BLaER1 treated with 17β-estradiol and CSF1 and Interleukin-3, amounts not matched to agents 10 nM and 100 nM (cell line): ENCODE data around the gene DMC1.
"Not testable (repeated sequence)": the region's sequence is repeated elsewhere in the genome, so short reads cannot be mapped to it uniquely, and the experiment has no call there.

Experiments
- H3K27ac ChIP-seq, 11 experiments: shearing (Covaris generic); formaldehyde crosslinking; 2 replicates each; pipeline ENCODE4 v1.8.1; 2022
- H3K27me3 ChIP-seq, 11 experiments: shearing (Covaris generic); formaldehyde crosslinking; 2 replicates each; pipeline ENCODE4 v1.8.1; 2022
- H3K36me3 ChIP-seq, 11 experiments: shearing (Covaris generic); formaldehyde crosslinking; 2 replicates each; pipeline ENCODE4 v1.8.1; 2022
- H3K4me1 ChIP-seq, 10 experiments: shearing (Covaris generic); formaldehyde crosslinking; 2 replicates each; pipeline ENCODE4 v1.8.1; 2022
- H3K4me2 ChIP-seq, 11 experiments: shearing (Covaris generic); formaldehyde crosslinking; 2 replicates each; pipeline ENCODE4 v1.8.1; 2022
- H3K4me3 ChIP-seq, 10 experiments: shearing (Covaris generic); formaldehyde crosslinking; 2 replicates each; pipeline ENCODE4 v1.8.1; 2022
- H3K9ac ChIP-seq, 11 experiments: shearing (Covaris generic); formaldehyde crosslinking; 2 replicates each; pipeline ENCODE4 v1.8.1; 2022
- H3K9me3 ChIP-seq, 11 experiments: shearing (Covaris generic); formaldehyde crosslinking; replicated peaks in 1 of 11; 2 replicates each; pipeline ENCODE4 v1.8.1; 2022
- H4K20me1 ChIP-seq, 11 experiments: shearing (Covaris generic); formaldehyde crosslinking; 2 replicates each; pipeline ENCODE4 v1.8.1; 2022
- Cebpa-rat ChIP-seq, 11 experiments: shearing (Covaris generic); IDR thresholded peaks; 2 replicates each; pipeline ENCODE4 v1.8.1; 2022

The DMC1 gene

DNA sequence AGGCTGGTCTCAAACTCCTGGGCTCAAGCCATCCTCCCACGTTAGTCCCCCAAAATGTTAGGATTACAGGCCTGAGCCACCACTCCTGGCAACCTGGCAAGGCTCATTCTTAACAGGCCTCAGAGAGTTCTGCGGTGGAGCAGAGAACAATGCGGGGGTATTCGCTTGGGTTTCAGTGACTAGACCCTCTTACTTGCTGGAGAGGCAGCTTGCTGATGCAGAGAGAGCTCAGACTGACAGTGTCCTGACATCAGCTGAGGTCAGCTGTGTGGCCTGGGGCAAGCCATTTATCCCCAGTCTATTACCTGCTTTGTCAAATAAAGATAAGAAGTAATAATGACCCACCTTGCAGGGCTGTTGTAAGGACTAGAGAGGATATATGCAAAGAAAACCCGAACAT lies 40.3 kb upstream of the DMC1 start:
- no peaks in the 10 kb centered on the region for H3K9me3 ChIP-seq
- no peak overlapping the region for H3K4me2 ChIP-seq
- H3K9ac ChIP-seq: no peak overlapping the region
- H3K4me3 ChIP-seq: no peak overlapping the region
- H3K4me1 ChIP-seq: peaks cover 0 to 7% (median 0%) of the 10 kb centered on the region in 10 experiments; a peak in 2 of 20 replicates
- TF ChIP-seq Cebpa-rat (IDR thresholded peaks at IDR 0.05): no peak
- H3K27me3 ChIP-seq: no peaks in the 10 kb centered on the region
- H4K20me1 ChIP-seq: no peaks in the 10 kb centered on the region; a peak in 1 of 22 replicates
- no peaks in the 10 kb centered on the region for H3K36me3 ChIP-seq
- H3K27ac ChIP-seq: no peak overlapping the region

GRCh38 chr22:38608992-38609750 lies 39.2 kb upstream of the DMC1 start:
- Histone ChIP-seq H3K4me3 (no peak overlapping the region), H4K20me1 (no peaks in the 10 kb centered on the region; a peak in 1 of 22 replicates), H3K4me1 (peaks cover 0 to 7% (median 0%) of the 10 kb centered on the region in 10 experiments; a peak in 2 of 20 replicates), H3K9me3 (no peaks in the 10 kb centered on the region), H3K27ac (no peak overlapping the region), H3K9ac (no peak overlapping the region), H3K4me2 (no peak overlapping the region), H3K36me3 (no peaks in the 10 kb centered on the region), H3K27me3 (no peaks in the 10 kb centered on the region)
- no peak for TF ChIP-seq Cebpa-rat (IDR thresholded peaks at IDR 0.05)

GRCh38 chr22:38607680-38608079 lies 37.7 kb upstream of the DMC1 start:
- Histone ChIP-seq H3K27ac (no peak overlapping the region), H3K9me3 (no peaks in the 10 kb centered on the region), H3K4me2 (no peak overlapping the region), H3K36me3 (no peaks in the 10 kb centered on the region), H4K20me1 (no peaks in the 10 kb centered on the region), H3K4me1 (peaks cover 0 to 7% (median 0%) of the 10 kb centered on the region in 10 experiments; a peak in 2 of 20 replicates), H3K9ac (no peak overlapping the region), H3K4me3 (no peak overlapping the region), H3K27me3 (no peaks in the 10 kb centered on the region)
- TF ChIP-seq Cebpa-rat (IDR thresholded peaks at IDR 0.05): no peak

DNA sequence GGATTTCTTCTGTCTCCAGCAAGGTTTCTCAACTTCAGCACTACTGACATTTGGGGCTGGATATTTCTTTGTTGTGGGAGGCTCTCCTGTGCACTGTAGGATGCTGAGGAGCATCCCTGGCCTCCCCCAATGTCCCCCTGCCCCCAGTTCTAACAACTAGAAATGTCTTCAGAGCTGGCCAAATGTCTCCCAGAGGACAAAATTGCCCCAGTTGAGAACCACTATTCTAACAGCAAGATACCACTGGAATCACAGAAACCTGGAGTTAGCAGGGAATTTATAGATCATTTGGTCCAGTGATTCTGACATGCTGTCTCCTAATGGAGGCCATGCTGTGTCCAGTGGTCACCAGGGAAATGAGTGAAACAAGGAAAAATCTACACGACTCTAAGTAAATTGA lies 32.2 kb upstream of the DMC1 start:
- Histone ChIP-seq H3K9ac (no peak overlapping the region), H3K4me1 (peaks cover 0 to 7% (median 0%) of the 10 kb centered on the region in 10 experiments; a peak in 2 of 20 replicates), H3K4me2 (no peak overlapping the region), H3K36me3 (no peaks in the 10 kb centered on the region; a peak in 1 of 22 replicates), H3K4me3 (no peak overlapping the region), H4K20me1 (no peaks in the 10 kb centered on the region), H3K27ac (no peak overlapping the region), H3K9me3 (no peaks in the 10 kb centered on the region), H3K27me3 (no peaks in the 10 kb centered on the region)
- TF ChIP-seq Cebpa-rat (IDR thresholded peaks at IDR 0.05): no peak

DNA sequence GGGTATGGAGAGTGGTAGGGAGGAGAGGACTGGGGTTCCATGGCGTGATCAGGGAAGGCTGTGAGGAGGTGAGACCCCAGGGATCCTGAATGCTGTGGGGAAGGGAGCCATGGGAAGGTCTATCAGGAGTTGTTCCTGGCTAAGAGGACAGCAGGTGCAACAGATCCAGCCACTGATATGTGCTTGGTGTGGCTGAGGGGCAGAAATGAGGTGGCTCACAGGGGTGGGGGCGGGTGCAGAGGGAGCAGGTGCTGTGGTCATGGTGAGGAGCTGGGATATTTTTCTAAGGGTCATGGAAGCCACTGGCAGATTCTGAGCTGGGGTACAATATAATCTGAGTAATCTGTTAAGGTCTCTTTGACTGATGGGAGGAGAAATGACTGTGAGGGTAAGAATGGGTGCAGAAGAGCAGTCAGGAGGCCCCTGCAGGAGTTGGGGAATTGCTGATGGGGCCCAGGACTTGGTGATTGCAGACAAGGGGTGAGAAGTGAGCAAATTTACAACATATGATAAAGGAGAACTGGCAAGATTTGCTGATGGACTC lies 31.3 kb upstream of the DMC1 start:
- H3K9me3 ChIP-seq: no peaks in the 10 kb centered on the region
- H3K4me1 ChIP-seq: peaks cover 0 to 3% (median 0%) of the 10 kb centered on the region in 10 experiments; a peak in 2 of 20 replicates
- no peaks in the 10 kb centered on the region for H4K20me1 ChIP-seq
- no peaks in the 10 kb centered on the region; a peak in 1 of 22 replicates for H3K36me3 ChIP-seq
- H3K4me2 ChIP-seq: no peak overlapping the region
- H3K27ac ChIP-seq: no peak overlapping the region
- H3K27me3 ChIP-seq: no peaks in the 10 kb centered on the region
- H3K4me3 ChIP-seq: no peak overlapping the region
- TF ChIP-seq Cebpa-rat (IDR thresholded peaks at IDR 0.05): no peak
- H3K9ac ChIP-seq: no peak overlapping the region

DNA sequence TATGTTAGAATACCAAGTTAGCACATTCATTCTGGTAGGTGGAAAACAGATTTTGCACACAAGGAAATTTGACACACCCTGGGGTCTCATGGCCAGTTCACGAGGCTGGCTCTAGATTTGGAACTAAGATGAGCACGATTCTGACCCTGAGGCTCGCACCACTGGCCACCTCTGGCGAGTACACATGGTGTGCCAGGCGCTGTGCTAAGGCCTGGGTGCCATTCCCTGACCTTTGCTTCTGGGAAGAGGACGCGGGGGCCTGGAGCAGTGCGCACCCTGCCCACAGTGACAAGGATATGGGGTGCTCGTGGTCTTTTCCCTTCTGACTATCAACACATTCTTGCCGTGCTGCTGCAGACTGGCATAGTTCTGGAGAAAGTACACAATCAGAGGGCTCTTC lies 29.5 kb upstream of the DMC1 start:
- no peaks in the 10 kb centered on the region for H3K27me3 ChIP-seq
- no peaks in the 10 kb centered on the region; a peak in 1 of 22 replicates for H3K36me3 ChIP-seq
- H4K20me1 ChIP-seq: no peaks in the 10 kb centered on the region
- no peak for TF ChIP-seq Cebpa-rat (IDR thresholded peaks at IDR 0.05)
- no peak overlapping the region for H3K27ac ChIP-seq
- H3K4me3 ChIP-seq: no peak overlapping the region
- H3K9ac ChIP-seq: no peak overlapping the region
- no peaks in the 10 kb centered on the region for H3K9me3 ChIP-seq
- H3K4me1 ChIP-seq: no peaks in the 10 kb centered on the region
- H3K4me2 ChIP-seq: no peak overlapping the region

- not testable (repeated sequence) for H3K9ac ChIP-seq, H3K4me3 ChIP-seq, H3K27ac ChIP-seq, H3K27me3 ChIP-seq, H3K4me1 ChIP-seq, H4K20me1 ChIP-seq, H3K4me2 ChIP-seq
- Histone ChIP-seq H3K36me3 (peaks cover 0 to 17% (median 6%) of the 10 kb centered on the region in 11 experiments; a peak in 6 of 22 replicates), H3K9me3 (peaks cover 0 to 12% (median 6%) of the 10 kb centered on the region in 11 experiments; a peak in 7 of 22 replicates)
Observed at GRCh38 chr22:38582923-38583322, 12.9 kb upstream of the DMC1 start.

- Histone ChIP-seq H3K9ac (no peak overlapping the region), H3K9me3 (no peaks in the 10 kb centered on the region), H3K36me3 (no peaks in the 10 kb centered on the region), H3K4me3 (no peak overlapping the region), H3K4me1 (no peaks in the 10 kb centered on the region), H3K27ac (no peak overlapping the region), H3K4me2 (no peak overlapping the region), H3K27me3 (no peaks in the 10 kb centered on the region), H4K20me1 (no peaks in the 10 kb centered on the region)
- TF ChIP-seq Cebpa-rat (IDR thresholded peaks at IDR 0.05): no peak
Observed at GRCh38 chr22:38578505-38578904, 8.5 kb upstream of the DMC1 start.

- no peaks in the 10 kb centered on the region for H4K20me1 ChIP-seq
- peaks cover 11 to 24% (median 18%) of the 10 kb centered on the region in 10 experiments for H3K4me1 ChIP-seq
- no peaks in the 10 kb centered on the region for H3K36me3 ChIP-seq
- H3K4me3 ChIP-seq: no peak overlapping the region
- no peak overlapping the region for H3K9ac ChIP-seq
- TF ChIP-seq Cebpa-rat (IDR thresholded peaks at IDR 0.05): no peak
- no peak overlapping the region for H3K27ac ChIP-seq
- H3K4me2 ChIP-seq: peak overlapping the region in 1 of 11 experiments; percentile 87; a peak in 2 of 22 replicates
- peaks cover 0 to 30% (median 0%) of the 10 kb centered on the region in 11 experiments; a peak in 6 of 22 replicates for H3K27me3 ChIP-seq
- H3K9me3 ChIP-seq: no peaks in the 10 kb centered on the region
Observed at GRCh38 chr22:38572065-38572464, 2.1 kb upstream of the DMC1 start.
